NCI-H446 treated with DMSO at 0.1 percent for 48 hours (cell line): ENCODE data around the gene PRDX2.
"Not testable (repeated sequence)": the region's sequence is repeated elsewhere in the genome, so short reads cannot be mapped to it uniquely, and the experiment has no call there.

Source experiments
- DNase-seq: peaks from one replicate; lab custom pipeline; 2025; lab: John Stamatoyannopoulos, UW

PRDX2 gene

GRCh38 chr19:12825254-12826131, 23.9 kb upstream of the PRDX2 start:
- DNase-seq = no peak

- DNase-seq = no peak
Observed at GRCh38 chr19:12821761-12822160, 20.2 kb upstream of the PRDX2 start.

DNA sequence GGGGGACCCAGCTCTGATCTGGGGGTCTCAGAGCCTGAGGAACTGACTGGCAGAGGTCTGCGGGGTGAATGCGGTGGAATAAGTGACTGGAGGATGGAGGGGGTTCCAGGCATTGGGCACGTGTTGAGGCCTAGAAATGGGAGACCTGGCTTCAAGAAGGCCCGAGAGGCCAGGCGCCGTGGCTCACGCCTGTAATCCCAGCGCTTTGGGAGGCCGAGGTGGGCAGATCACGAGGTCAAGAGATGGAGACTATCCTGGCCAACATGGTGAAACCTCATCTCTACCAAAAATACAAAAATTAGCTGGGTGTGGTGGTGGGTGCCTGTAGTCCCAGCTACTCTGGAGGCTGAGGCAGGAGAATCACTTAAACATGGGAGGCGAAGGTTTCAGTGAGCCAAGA, 16.2 kb upstream of the PRDX2 start:
- DNase-seq = not testable (repeated sequence)

DNA sequence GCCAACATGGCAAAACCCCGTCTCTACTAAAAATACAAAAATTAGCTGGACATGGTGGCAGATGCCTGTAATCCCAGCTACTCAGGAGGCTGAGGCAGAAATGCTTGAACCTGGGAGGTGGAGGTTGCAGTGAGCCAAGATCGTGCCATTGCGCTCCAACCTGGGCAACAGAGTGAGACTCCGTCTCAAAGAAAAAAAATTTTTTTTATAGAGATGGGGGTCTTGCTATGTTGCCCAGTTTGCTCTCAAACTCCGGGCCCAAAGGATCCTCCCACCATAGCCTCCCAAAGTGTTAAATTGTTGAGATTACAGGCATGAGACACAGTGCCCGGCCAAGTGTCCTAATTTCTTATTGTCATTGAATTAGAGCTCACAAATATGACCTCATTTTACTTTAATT, 15.6 kb upstream of the PRDX2 start:
- DNase-seq = not testable (repeated sequence)

DNA sequence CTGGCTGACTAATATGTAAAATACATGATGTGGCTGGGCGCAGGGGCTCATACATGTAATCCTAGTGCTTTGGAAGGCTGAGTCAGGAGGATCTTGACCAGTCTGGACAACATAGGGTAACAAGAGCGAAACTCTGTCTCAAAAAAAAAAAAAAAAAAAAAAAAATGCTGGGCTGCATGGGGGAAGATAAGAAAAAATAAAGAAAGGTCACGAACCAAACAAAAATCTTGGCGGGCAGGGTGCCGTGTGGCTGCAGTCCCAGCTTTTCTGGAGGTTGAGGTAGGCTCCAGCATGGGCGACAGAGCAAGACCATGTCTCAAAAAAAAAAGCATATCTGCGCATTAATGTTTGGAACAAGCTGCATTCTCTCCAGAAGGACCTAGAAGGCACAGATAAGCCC, 13.5 kb upstream of the PRDX2 start:
- DNase-seq = no peak

GRCh38 chr19:12806242-12807081, 4.9 kb upstream of the PRDX2 start, which contains the start of gene RNASEH2A:
TSS of gene RNASEH2A (plus strand) at chr19:12806584. CDS start at chr19:12806674, 90 bp downstream.
- DNase-seq = peak; percentile 89

DNA sequence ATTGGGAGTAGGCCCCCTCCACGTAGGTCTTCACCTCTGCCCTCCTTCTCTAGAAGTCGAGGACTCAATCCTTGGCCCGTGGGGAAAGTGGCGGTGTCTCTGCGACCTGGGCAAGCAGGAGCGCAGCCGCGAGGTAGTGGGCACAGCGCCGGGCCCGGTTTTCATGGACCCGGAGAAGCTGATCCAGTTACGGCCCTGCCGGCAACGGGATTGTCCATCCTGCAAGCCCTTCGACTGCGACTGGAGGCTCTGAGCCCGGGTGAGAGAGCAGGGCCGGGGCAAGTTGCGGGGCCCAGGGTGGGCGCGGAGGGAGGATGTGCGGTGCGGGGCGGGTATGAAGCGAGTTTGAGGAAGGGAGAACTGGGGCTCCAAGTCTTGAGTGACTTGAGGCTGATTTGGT, 2.5 kb upstream of the PRDX2 start:
- DNase-seq = no peak

GRCh38 chr19:12802267-12803106, 887 bp upstream of the PRDX2 start:
- DNase-seq = no peak

- no peak for DNase-seq
Observed at GRCh38 chr19:12800923-12801465, 606 bp downstream of the PRDX2 start.

GRCh38 chr19:12800466-12800770, 1.2 kb downstream of the PRDX2 start:
- no peak for DNase-seq

- no peak for DNase-seq
Observed at GRCh38 chr19:12799742-12800465, 1.7 kb downstream of the PRDX2 start.

- not testable (repeated sequence) for DNase-seq
Observed at GRCh38 chr19:12797607-12798006, 4.0 kb downstream of the PRDX2 start.

DNA sequence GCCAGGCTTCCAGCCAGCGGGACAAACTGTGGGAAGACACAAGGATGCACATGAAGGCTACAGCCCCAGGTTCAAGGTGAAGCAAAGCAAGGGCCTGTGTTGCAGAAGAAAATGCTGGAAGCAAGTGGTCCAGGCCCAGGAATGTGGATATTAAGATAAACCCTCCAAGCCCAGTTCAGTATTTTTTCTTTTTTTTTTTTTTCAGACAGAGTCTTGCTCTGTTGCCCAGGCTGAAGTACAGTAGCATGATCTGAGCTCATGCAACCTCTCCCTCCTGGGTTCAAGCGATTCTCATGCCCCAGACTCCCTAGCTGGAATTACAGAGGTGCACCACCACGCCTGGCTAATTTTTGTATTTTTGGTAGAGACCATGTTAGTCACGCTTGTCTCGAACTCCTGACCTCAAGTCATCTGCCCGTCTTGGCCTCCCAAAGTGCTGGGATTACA, 4.4 kb downstream of the PRDX2 start:
- no peak for DNase-seq

DNA sequence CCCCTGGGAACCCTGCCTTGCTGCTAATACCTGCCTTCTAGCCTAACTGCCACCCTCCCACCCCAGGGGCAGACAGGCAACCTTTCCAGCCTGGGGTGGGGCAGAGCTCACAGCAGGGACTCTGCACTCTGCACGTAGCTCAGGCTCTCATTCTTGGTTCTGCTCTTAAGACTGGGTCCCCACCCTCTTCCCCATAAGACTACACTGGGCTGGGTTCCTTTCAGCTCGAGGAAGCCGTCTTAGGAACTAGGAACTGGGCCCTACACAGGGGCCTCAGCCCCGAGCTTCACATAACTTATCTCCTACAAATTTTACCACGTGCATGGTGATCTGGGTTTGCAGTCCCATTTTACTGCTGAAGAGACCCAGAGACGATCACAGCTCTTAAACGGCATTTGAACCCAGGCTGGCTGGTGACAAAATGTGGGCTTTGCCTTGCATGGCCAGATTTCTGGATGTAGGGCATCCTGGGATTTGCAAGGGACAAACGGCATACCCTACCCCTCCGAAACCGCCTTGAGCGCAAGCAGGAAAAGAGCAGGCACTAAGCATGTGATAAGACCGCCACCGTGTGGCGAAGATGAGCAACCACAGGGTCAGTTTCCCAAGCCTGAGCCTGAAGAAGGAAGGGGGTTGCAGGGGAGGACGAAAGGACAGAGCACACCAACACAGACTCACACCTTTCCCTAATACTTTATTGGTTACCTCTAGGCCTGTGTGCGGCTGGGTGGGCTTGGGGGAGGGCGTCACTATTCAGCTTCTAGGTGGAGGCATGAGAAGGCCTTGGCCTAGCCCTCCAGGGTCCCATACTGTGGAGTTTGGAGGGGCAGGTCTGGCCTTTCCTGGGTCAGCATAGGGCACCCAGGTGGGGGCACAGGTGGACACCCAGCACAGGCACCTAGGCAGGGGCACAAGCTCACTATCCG, 5.2 kb downstream of the PRDX2 start:
- DNase-seq = peak; percentile 62

DNA sequence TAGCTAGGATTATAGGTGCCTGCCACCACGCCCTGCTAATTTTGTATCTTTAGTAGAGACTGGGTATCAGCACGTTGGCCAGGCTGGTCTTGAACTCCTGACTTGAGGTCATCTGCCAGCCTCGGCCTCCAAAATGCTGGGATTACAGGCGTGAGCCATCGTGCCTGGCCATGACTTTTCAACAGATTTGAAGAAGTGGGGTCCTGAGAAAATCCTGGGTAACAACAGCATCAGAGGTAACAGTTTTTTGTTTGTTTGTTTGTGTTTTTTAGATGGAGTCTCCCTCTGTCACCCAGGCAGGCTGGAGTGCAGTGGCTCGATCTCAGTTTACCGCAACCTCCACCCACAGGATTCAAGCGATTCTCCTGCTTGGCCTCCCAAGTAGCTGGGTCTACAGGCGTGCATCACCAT, 6.6 kb downstream of the PRDX2 start:
- DNase-seq = no peak

DNA sequence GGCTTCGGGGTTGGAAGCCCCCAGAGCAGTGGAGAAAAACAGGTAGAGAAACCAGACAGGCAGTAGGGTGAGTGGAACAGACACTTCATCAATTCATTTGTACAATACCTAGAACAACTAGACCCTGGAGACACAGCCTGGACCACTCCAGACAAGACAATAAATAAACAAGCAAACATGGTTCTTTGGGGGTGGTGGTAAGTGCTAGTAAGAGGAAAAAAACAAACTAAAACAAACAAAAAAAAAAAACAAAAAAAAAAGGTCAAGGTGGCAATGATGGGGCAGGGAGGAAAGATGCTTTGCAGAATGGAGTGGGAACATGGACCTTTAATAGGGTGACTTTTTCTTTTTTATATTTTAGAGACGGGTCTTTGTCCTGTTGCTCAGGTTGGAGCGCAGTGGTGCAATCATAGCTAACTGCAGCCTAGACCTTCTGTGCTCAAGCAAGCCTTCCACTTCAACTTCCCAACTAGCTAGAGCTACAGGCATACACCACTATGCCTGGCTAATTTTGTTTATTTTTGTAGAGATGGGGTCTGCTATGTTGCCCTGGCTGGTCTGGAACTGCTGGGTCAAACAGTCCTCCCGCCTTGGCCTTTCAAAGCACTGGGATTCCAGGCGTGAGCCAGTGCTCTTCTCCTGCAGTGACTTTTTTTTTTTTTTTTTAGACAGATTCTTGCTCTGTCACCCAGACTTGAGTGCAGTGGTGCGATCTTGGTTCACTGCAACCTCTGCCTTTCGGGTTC, 7.2 kb downstream of the PRDX2 start:
- no peak for DNase-seq

GRCh38 chr19:12793290-12794195, 8.1 kb downstream of the PRDX2 start:
- peak; percentile 86 for DNase-seq

DNA sequence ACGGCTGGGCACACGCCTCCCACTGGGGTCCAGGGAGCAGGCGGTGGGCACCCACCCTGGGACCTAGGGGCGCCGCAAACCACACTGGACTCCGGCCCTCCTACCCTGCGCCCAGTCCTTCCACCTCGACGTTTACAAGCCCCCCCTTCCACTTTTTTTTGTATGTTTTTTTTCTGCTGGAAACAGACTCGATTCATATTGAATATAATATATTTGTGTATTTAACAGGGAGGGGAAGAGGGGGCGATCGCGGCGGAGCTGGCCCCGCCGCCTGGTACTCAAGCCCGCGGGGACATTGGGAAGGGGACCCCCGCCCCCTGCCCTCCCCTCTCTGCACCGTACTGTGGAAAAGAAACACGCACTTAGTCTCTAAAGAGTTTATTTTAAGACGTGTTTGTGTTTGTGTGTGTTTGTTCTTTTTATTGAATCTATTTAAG, 8.7 kb downstream of the PRDX2 start:
- no peak for DNase-seq
